HCT116 (cell line): ENCODE measurements around the gene GTF2F1. TPM values are rescaled to one million over a fixed set of nuclear protein-coding genes. Genes with fewer than 3 reads are reported as not detected.

Source experiments
- ATAC-seq: fragments of 200-7000 bp; cut with Tn5 transposase; 2 replicates; pipeline ENCODE4 v1.9.1; 2020; ENCODE audit warnings: mild to moderate bottlenecking, moderate library complexity
- BruUV-seq: library from RNA; stranded (reverse); fragments of 400-500 nt; replicated peaks from 2 replicates; lab custom pipeline; 2021; lab: Mats Ljungman, UMichigan
- CTCF ChIA-PET: fragments of 300-600 bp; sonication (Branson Sonifier 250); formaldehyde crosslinking; loops from one replicate; lab custom pipeline; 2021; ENCODE audit warnings: antibody characterized with exemption; lab: Charles Lee
- POLR2A ChIA-PET: fragments of 300-600, 350-600 bp; sonication (Branson Sonifier 250); formaldehyde crosslinking; loops from one replicate; lab custom pipeline; 2021; ENCODE audit warnings: antibody characterized with exemption; lab: Charles Lee
- RAD21 ChIA-PET, 2 experiments: fragments of 300-600 bp; sonication (Branson Sonifier 250); formaldehyde crosslinking; loops; one replicate each; lab custom pipeline; 2023; ENCODE audit warnings: low total read pairs in 2 of 2; ENCODE audit not compliant: uncharacterized antibody in 2 of 2, unreplicated experiment in 2 of 2, low non-redundant PET in 1 of 2; lab: Charles Lee
- DNase-seq: peaks from one replicate; pipeline ENCODE4 v3.0.0-alpha.2; 2010; ENCODE audit warnings: low read depth, low spot score
- H2AFZ ChIP-seq: fragments of 200-600 bp; shearing (Covaris generic), sonication (generic); 2 replicates; pipeline ENCODE4 v1.6.1; 2017; ENCODE audit warnings: low read depth, mixed run types, mixed read lengths, antibody characterized with exemption, low read length; ENCODE audit not compliant: poor library complexity, severe bottlenecking
- H3K27ac ChIP-seq: 2 replicates; pipeline ENCODE4 v1.5.1; 2012; ENCODE audit warnings: low read depth, low read length
- H3K27me3 ChIP-seq: fragments of 200-600 bp; sonication (generic); 2 replicates; pipeline ENCODE4 v1.6.1; 2016; ENCODE audit warnings: mixed run types, low read length, mixed read lengths; ENCODE audit not compliant: insufficient read depth
- H3K36me3 ChIP-seq, 2 experiments: fragments of 200-500 bp in 1 of 2; fragments of 200-600 bp in 1 of 2; sonication (Bioruptor generic) in 1 of 2; sonication (generic) in 1 of 2; 2 replicates each; pipeline versions ENCODE4 v1.5.1 to v1.6.1; 2014 to 2016; ENCODE audit warnings: low read length in 2 of 2, inconsistent platforms in 1 of 2, mixed read lengths in 1 of 2, mixed run types in 1 of 2; ENCODE audit not compliant: insufficient read depth in 2 of 2, control insufficient read depth in 1 of 2
- H3K4me1 ChIP-seq, 2 experiments: fragments of 200-600 bp in 1 of 2; sonication (generic) in 1 of 2; 2 replicates each; pipeline versions ENCODE4 v1.5.1 to v1.6.1; 2012 to 2017; ENCODE audit warnings: low read length in 2 of 2, inconsistent platforms in 1 of 2, mild to moderate bottlenecking in 1 of 2, mixed read lengths in 1 of 2, mixed run types in 1 of 2, moderate library complexity in 1 of 2; ENCODE audit not compliant: insufficient read depth in 2 of 2, control insufficient read depth in 1 of 2
- H3K4me2 ChIP-seq: fragments of 200-600 bp; sonication (generic); 2 replicates; pipeline ENCODE4 v1.6.1; 2017; ENCODE audit warnings: mixed run types, low read length, mixed read lengths
- H3K4me3 ChIP-seq, 2 experiments: fragments of 200-600 bp in 1 of 2; sonication (generic) in 1 of 2; replicated peaks in 1 of 2; 2 replicates each; pipeline ENCODE4 v1.5.1; 2011 to 2016; ENCODE audit warnings: low read length in 2 of 2, control low read depth in 1 of 2, low read depth in 1 of 2, mild to moderate bottlenecking in 1 of 2, mixed read lengths in 1 of 2, mixed run types in 1 of 2
- H3K79me2 ChIP-seq: fragments of 200-600 bp; sonication (generic); 2 replicates; pipeline ENCODE4 v1.6.1; 2017; ENCODE audit warnings: mild to moderate bottlenecking, mixed run types, low read length, moderate library complexity, mixed read lengths; ENCODE audit not compliant: insufficient read depth
- H3K9ac ChIP-seq: fragments of 200-600 bp; sonication (generic); 2 replicates; pipeline ENCODE4 v1.6.1; 2016; ENCODE audit warnings: low read length, mixed read lengths
- H3K9me2 ChIP-seq: fragments of 200-600 bp; sonication (generic), shearing (Covaris generic); 2 replicates; pipeline ENCODE4 v1.6.1; 2017; ENCODE audit warnings: mixed run types, mild to moderate bottlenecking, moderate library complexity; ENCODE audit not compliant: insufficient read depth
- H3K9me3 ChIP-seq, 2 experiments: fragments of 200-500 bp in 1 of 2; fragments of 200-600 bp in 1 of 2; sonication (Bioruptor generic) in 1 of 2; sonication (generic) in 1 of 2; 2 replicates each; pipeline ENCODE4 v1.6.1; 2014 to 2017; ENCODE audit warnings: low read length in 2 of 2, mixed read lengths in 2 of 2, inconsistent platforms in 1 of 2, low read depth in 1 of 2, mild to moderate bottlenecking in 1 of 2, mixed run types in 1 of 2, moderate library complexity in 1 of 2; ENCODE audit not compliant: control insufficient read depth in 1 of 2, insufficient read depth in 1 of 2
- H4K20me1 ChIP-seq: fragments of 200-600 bp; sonication (generic), shearing (Covaris generic); 2 replicates; pipeline ENCODE4 v1.6.1; 2017; ENCODE audit warnings: mixed run types, mild to moderate bottlenecking, moderate library complexity; ENCODE audit not compliant: insufficient read depth
- ATF3 ChIP-seq: IDR thresholded peaks from 2 replicates; pipeline ENCODE4 v1.6.1; 2012
- POLR2A ChIP-seq: IDR thresholded peaks from 2 replicates; pipeline ENCODE4 v1.7.0; 2011; ENCODE audit warnings: borderline replicate concordance; ENCODE audit not compliant: insufficient read depth, insufficient read length; ENCODE audit errors: extremely low read depth
- intact Hi-C: fragments of 100-400 bp; cut with micrococcal nuclease; formaldehyde crosslinking; loops from 2 replicates; pipeline ENCODE4 v1.10.0; 2022
- total RNA-seq: library from RNA; stranded (reverse); gene quantifications from one replicate; pipeline ENCODE4 v1.2.1, GENCODE V29; 2021; ENCODE audit not compliant: unreplicated experiment
- TF ChIP-seq, protein P1 (sequence below): IDR thresholded peaks from 2 replicates; pipeline ENCODE4 v1.6.1; 2011; ENCODE audit warnings: mild to moderate bottlenecking, low read length, moderate library complexity; ENCODE audit not compliant: insufficient replicate concordance; ENCODE audit errors: extremely low read depth
- TF ChIP-seq, protein P2 (sequence below): IDR thresholded peaks from 2 replicates; pipeline ENCODE4 v1.6.1; 2012
- TF ChIP-seq, protein P3 (sequence below): IDR thresholded peaks from 2 replicates; pipeline ENCODE4 v1.6.1; 2012; ENCODE audit warnings: low read depth

GTF2F1 gene
- total RNA-seq, 1 experiment from 2014 or later: 82.0 TPM

DNA sequence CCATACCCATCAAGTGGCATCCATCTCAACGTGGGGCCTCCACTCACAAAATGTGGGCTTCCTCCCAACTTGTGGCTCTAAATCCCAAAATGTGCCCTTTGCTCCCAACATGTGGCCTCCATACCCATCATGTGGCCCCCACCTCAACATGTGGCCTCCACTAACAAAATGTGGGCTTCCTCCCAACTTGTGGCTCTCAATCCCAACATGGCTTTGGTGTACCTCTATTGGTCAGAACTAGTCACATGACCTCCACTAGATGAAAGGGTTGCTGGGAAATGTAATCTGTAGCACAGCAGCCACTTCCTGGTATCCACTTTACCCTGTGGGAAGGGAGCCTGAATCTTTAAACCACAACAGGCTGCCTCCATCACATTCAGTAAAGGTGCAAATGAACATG, 49.5 kb downstream of the GTF2F1 start:
- H4K20me1 ChIP-seq: no peaks in the 10 kb centered on the region
- H3K9me2 ChIP-seq: no peaks in the 10 kb centered on the region
- ATAC-seq (peak; percentile 59; the same call in 1 of the 2 replicates), DNase-seq (no peak)
- H3K79me2 ChIP-seq: no peaks in the 10 kb centered on the region
- no peaks in the 10 kb centered on the region; a peak in 1 of 4 replicates for H3K9me3 ChIP-seq
- H3K4me2 ChIP-seq: no peak overlapping the region
- H3K27ac ChIP-seq: no peak overlapping the region
- no peaks in the 10 kb centered on the region for H3K36me3 ChIP-seq
- H3K4me1 ChIP-seq: no peaks in the 10 kb centered on the region
- BruUV-seq: no TSS peak
- H3K27me3 ChIP-seq: no peaks in the 10 kb centered on the region
- intact Hi-C loops: no loop called here
- TF ChIP-seq, protein P1, sequence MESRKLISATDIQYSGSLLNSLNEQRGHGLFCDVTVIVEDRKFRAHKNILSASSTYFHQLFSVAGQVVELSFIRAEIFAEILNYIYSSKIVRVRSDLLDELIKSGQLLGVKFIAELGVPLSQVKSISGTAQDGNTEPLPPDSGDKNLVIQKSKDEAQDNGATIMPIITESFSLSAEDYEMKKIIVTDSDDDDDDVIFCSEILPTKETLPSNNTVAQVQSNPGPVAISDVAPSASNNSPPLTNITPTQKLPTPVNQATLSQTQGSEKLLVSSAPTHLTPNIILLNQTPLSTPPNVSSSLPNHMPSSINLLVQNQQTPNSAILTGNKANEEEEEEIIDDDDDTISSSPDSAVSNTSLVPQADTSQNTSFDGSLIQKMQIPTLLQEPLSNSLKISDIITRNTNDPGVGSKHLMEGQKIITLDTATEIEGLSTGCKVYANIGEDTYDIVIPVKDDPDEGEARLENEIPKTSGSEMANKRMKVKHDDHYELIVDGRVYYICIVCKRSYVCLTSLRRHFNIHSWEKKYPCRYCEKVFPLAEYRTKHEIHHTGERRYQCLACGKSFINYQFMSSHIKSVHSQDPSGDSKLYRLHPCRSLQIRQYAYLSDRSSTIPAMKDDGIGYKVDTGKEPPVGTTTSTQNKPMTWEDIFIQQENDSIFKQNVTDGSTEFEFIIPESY: no peak
- TF ChIP-seq, protein P2, sequence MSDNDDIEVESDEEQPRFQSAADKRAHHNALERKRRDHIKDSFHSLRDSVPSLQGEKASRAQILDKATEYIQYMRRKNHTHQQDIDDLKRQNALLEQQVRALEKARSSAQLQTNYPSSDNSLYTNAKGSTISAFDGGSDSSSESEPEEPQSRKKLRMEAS: no peak
- TF ChIP-seq POLR2A (no peak), ATF3 (no peak)
- TF ChIP-seq, protein P3, sequence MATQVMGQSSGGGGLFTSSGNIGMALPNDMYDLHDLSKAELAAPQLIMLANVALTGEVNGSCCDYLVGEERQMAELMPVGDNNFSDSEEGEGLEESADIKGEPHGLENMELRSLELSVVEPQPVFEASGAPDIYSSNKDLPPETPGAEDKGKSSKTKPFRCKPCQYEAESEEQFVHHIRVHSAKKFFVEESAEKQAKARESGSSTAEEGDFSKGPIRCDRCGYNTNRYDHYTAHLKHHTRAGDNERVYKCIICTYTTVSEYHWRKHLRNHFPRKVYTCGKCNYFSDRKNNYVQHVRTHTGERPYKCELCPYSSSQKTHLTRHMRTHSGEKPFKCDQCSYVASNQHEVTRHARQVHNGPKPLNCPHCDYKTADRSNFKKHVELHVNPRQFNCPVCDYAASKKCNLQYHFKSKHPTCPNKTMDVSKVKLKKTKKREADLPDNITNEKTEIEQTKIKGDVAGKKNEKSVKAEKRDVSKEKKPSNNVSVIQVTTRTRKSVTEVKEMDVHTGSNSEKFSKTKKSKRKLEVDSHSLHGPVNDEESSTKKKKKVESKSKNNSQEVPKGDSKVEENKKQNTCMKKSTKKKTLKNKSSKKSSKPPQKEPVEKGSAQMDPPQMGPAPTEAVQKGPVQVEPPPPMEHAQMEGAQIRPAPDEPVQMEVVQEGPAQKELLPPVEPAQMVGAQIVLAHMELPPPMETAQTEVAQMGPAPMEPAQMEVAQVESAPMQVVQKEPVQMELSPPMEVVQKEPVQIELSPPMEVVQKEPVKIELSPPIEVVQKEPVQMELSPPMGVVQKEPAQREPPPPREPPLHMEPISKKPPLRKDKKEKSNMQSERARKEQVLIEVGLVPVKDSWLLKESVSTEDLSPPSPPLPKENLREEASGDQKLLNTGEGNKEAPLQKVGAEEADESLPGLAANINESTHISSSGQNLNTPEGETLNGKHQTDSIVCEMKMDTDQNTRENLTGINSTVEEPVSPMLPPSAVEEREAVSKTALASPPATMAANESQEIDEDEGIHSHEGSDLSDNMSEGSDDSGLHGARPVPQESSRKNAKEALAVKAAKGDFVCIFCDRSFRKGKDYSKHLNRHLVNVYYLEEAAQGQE: no peak
- CTCF ChIA-PET: no interaction called here
- H3K9ac ChIP-seq: no peak overlapping the region
- no peak overlapping the region for H3K4me3 ChIP-seq
- POLR2A ChIA-PET: no interaction called here
- no peak overlapping the region for H2AFZ ChIP-seq
- RAD21 ChIA-PET: no interaction called here
